Measurements from ENCODE around the gene USP21.

The USP21 gene

GRCh38 chr1:161137881-161138280, 21.4 kb upstream of the USP21 start:
- no peak for DNase-seq (ENCODE audit: low read depth)

GRCh38 chr1:161138431-161138830, 20.9 kb upstream of the USP21 start:
- DNase-seq (ENCODE audit: low read depth), result no peak

- no peak for DNase-seq (ENCODE audit: low read depth)
Measured at GRCh38 chr1:161139766-161140165, 19.5 kb upstream of the USP21 start.

- DNase-seq (ENCODE audit: low read depth), result no peak
Measured at GRCh38 chr1:161140755-161141400, 18.4 kb upstream of the USP21 start.

- no peak for DNase-seq (ENCODE audit: low read depth)
Measured at GRCh38 chr1:161145832-161146231, 13.5 kb upstream of the USP21 start.

- DNase-seq (ENCODE audit: low read depth), result no peak
Measured at GRCh38 chr1:161153176-161153575, 6.1 kb upstream of the USP21 start.

- peak; percentile 70 for DNase-seq (ENCODE audit: low read depth)
Measured at GRCh38 chr1:161153682-161154337, 5.5 kb upstream of the USP21 start, which contains the start of gene UFC1. Gene UFC1, plus strand, starts transcription at chr1:161153978. Its CDS starts 20 bp downstream, at chr1:161153998.

- DNase-seq (ENCODE audit: low read depth), result no peak
Measured at GRCh38 chr1:161157867-161158266, 1.4 kb upstream of the USP21 start.

GRCh38 chr1:161158316-161159010, 837 bp upstream of the USP21 start:
- DNase-seq (ENCODE audit: low read depth), result no peak

GRCh38 chr1:161159913-161160243, 578 bp downstream of the USP21 start:
- no peak for DNase-seq (ENCODE audit: low read depth)

- DNase-seq (ENCODE audit: low read depth), result no peak
Measured at GRCh38 chr1:161160671-161161145, 1.4 kb downstream of the USP21 start.

- DNase-seq (ENCODE audit: low read depth), result no peak
Measured at GRCh38 chr1:161161652-161162051, 2.4 kb downstream of the USP21 start.

GRCh38 chr1:161162052-161162451, 2.8 kb downstream of the USP21 start:
- DNase-seq (ENCODE audit: low read depth), result no peak

- DNase-seq (ENCODE audit: low read depth), result no peak
Measured at GRCh38 chr1:161162806-161163205, 3.5 kb downstream of the USP21 start.

GRCh38 chr1:161163793-161164192, 4.5 kb downstream of the USP21 start:
- DNase-seq (ENCODE audit: low read depth), result no peak

GRCh38 chr1:161164901-161165610, 5.8 kb downstream of the USP21 start:
- DNase-seq (ENCODE audit: low read depth), result no peak

- DNase-seq (ENCODE audit: low read depth), result peak; percentile 85
Measured at GRCh38 chr1:161165742-161166668, 6.7 kb downstream of the USP21 start, which contains the start of gene PPOX. Gene PPOX, plus strand, starts transcription at chr1:161166426. Its CDS starts 422 bp downstream, at chr1:161166848.

GRCh38 chr1:161166669-161167548, 7.6 kb downstream of the USP21 start:
- DNase-seq (ENCODE audit: low read depth), result no peak

- no peak for DNase-seq (ENCODE audit: low read depth)
Measured at GRCh38 chr1:161168906-161169305, 9.6 kb downstream of the USP21 start.

GRCh38 chr1:161171191-161171590, 11.9 kb downstream of the USP21 start:
- DNase-seq (ENCODE audit: low read depth), result no peak

Measured in activated T-helper 9 cell treated with anti-CD3 and anti-CD28 coated beads, Interleukin-2, amount 50 U/mL, for 16 hours (primary cell).